Endothelial cell (in vitro differentiated cells): ENCODE data around the gene GAL3ST3. TPM values are rescaled to one million over a fixed set of nuclear protein-coding genes. Genes with fewer than 3 reads are reported as not detected.

ENCODE experiments used
- DNase-seq: peaks from one replicate; pipeline ENCODE4 v3.0.0; 2021; ENCODE audit warnings: low spot score
- H3K27ac Mint-ChIP-seq: one replicate; pipeline ENCODE4 v1.8.0; 2021; ENCODE audit warnings: mixed read lengths, inconsistent platforms; ENCODE audit not compliant: unreplicated experiment
- H3K27me3 Mint-ChIP-seq: one replicate; pipeline ENCODE4 v1.8.0; 2021; ENCODE audit warnings: mild to moderate bottlenecking, moderate library complexity, mixed read lengths, inconsistent platforms; ENCODE audit not compliant: unreplicated experiment
- H3K36me3 Mint-ChIP-seq: one replicate; pipeline ENCODE4 v1.8.0; 2021; ENCODE audit warnings: mild to moderate bottlenecking, low read depth, mixed read lengths, inconsistent platforms; ENCODE audit not compliant: unreplicated experiment
- H3K4me1 Mint-ChIP-seq: one replicate; pipeline ENCODE4 v1.8.0; 2021; ENCODE audit warnings: mild to moderate bottlenecking, mixed read lengths, inconsistent platforms; ENCODE audit not compliant: unreplicated experiment
- H3K4me3 Mint-ChIP-seq: one replicate; pipeline ENCODE4 v1.8.0; 2021; ENCODE audit warnings: mild to moderate bottlenecking, mixed read lengths, inconsistent platforms; ENCODE audit not compliant: unreplicated experiment
- H3K9me3 Mint-ChIP-seq: one replicate; pipeline ENCODE4 v1.8.0; 2021; ENCODE audit warnings: mixed read lengths, inconsistent platforms; ENCODE audit not compliant: unreplicated experiment
- total RNA-seq: library from RNA; stranded (reverse); fragmentation: NEBNext Ultra II Directional; extraction: Animal tissue kit (Norgen Biotek cat#: 25700); gene quantifications from one replicate; pipeline ENCODE4 v1.2.1, GENCODE V29; 2021; ENCODE audit not compliant: unreplicated experiment
- TF ChIP-seq, protein P1 (sequence below): fragments of 200-600 bp; sonication (generic); IDR thresholded peaks from one replicate; pipeline ENCODE4 v1.5.0; 2021; ENCODE audit warnings: antibody characterized with exemption; ENCODE audit not compliant: unreplicated experiment

Gene GAL3ST3
- total RNA-seq, 1 donor from 2014 or later: 0.87 TPM

DNA sequence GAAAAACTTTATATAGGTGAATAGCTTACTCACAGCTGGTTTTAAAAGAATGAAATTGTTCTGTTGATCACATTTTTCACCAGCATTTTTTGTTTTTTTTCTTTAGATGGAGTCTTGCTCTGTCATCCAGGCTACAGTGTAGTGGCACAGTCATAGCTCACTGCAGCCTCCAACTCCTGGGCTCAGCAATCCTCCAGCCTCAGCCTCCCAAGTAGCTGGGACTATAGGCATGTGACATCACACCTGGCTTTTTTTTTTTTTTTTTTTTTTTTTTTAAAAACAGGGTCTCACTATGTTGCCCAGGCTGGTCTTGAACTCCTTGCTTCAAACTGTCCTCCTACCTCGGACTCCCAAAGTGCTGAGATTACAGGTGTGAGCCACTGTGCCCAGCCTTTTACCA, 24.7 kb upstream of the GAL3ST3 start:
- H3K9me3 Mint-ChIP-seq: no peaks in the 10 kb centered on the region
- TF ChIP-seq, protein P1, sequence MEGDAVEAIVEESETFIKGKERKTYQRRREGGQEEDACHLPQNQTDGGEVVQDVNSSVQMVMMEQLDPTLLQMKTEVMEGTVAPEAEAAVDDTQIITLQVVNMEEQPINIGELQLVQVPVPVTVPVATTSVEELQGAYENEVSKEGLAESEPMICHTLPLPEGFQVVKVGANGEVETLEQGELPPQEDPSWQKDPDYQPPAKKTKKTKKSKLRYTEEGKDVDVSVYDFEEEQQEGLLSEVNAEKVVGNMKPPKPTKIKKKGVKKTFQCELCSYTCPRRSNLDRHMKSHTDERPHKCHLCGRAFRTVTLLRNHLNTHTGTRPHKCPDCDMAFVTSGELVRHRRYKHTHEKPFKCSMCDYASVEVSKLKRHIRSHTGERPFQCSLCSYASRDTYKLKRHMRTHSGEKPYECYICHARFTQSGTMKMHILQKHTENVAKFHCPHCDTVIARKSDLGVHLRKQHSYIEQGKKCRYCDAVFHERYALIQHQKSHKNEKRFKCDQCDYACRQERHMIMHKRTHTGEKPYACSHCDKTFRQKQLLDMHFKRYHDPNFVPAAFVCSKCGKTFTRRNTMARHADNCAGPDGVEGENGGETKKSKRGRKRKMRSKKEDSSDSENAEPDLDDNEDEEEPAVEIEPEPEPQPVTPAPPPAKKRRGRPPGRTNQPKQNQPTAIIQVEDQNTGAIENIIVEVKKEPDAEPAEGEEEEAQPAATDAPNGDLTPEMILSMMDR: no peak
- peaks cover 9% of the 10 kb centered on the region for H3K27me3 Mint-ChIP-seq
- no peak overlapping the region for H3K27ac Mint-ChIP-seq
- no peak overlapping the region for H3K4me3 Mint-ChIP-seq
- peaks cover 44% of the 10 kb centered on the region for H3K36me3 Mint-ChIP-seq
- H3K4me1 Mint-ChIP-seq: peaks cover 29% of the 10 kb centered on the region
- no peak for DNase-seq

DNA sequence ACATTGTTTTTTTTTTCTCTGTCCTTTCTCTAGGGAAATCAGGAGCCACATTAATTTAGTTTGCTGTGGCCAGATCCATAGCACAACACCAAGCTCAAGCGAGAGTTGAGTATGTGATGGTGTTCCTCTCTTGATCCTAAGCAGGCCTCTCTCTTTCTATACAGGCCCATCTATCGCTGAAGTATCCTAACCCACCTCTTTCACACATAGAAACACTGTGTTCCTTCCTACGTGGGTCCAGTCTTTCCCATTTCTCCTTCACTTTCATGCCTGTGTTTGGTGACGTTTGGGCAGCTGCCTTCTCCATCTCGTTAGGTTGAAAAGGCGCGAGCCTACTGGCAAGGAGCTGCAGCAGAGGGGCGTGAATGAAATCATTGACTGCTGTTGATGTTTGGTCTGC, 23.6 kb upstream of the GAL3ST3 start:
- DNase-seq: no peak
- H3K4me3 Mint-ChIP-seq: peak overlapping the region; percentile 94
- H3K9me3 Mint-ChIP-seq: no peaks in the 10 kb centered on the region
- peak overlapping the region; percentile 73 for H3K27ac Mint-ChIP-seq
- peaks cover 35% of the 10 kb centered on the region for H3K4me1 Mint-ChIP-seq
- peaks cover 11% of the 10 kb centered on the region for H3K27me3 Mint-ChIP-seq
- TF ChIP-seq, protein P1: no peak
- H3K36me3 Mint-ChIP-seq: peaks cover 37% of the 10 kb centered on the region

DNA sequence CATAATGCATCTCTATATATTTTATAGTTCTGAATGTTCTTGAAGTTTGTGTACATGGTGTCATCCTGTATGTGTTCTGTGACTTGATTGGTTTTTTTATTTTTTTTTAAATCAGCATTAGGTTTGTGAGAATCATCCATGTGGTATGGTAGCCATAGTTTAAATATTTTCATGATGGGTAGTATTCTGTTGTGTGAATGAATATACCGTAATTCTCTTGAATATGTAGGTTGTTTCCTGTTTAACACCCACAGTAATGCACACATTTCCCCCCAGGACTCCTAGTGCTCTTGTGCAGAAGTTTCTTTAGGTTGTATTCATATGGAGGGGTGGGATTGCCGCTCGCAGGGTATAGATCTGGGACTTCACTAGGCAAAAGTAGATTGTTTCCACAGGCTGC, 23.1 kb upstream of the GAL3ST3 start:
- TF ChIP-seq, protein P1: no peak
- no peak for DNase-seq
- Mint-ChIP-seq H3K27me3 (peaks cover 13% of the 10 kb centered on the region), H3K4me3 (peak overlapping the region; percentile 94), H3K4me1 (peaks cover 35% of the 10 kb centered on the region), H3K36me3 (peaks cover 41% of the 10 kb centered on the region), H3K9me3 (no peaks in the 10 kb centered on the region), H3K27ac (no peak overlapping the region)

DNA sequence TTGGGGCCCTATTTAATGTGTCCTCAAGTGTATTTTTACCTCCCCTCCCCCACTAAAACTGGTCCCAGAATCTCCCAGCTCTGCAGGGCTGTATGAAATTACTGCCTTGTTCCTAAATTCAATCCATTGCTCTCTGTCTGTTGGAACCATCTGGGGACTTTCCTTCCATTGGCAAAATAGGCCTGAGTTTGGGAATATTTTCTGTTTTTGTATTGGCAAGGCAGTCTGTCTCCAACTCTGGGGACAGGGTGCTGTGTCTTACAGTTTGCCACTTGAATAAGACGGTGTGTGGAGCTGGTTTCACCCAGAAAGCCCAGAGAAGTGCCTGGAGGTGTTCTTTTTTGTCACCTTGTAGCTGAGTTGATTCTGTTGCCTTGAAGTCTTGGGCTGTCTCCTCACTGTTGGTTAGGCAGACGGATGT, 22.4 kb upstream of the GAL3ST3 start:
- Mint-ChIP-seq H3K4me1 (peaks cover 35% of the 10 kb centered on the region), H3K9me3 (no peaks in the 10 kb centered on the region), H3K27ac (peak overlapping the region; percentile 61), H3K27me3 (peaks cover 13% of the 10 kb centered on the region), H3K4me3 (peak overlapping the region; percentile 94), H3K36me3 (peaks cover 48% of the 10 kb centered on the region)
- no peak for DNase-seq
- TF ChIP-seq, protein P1: no peak

DNA sequence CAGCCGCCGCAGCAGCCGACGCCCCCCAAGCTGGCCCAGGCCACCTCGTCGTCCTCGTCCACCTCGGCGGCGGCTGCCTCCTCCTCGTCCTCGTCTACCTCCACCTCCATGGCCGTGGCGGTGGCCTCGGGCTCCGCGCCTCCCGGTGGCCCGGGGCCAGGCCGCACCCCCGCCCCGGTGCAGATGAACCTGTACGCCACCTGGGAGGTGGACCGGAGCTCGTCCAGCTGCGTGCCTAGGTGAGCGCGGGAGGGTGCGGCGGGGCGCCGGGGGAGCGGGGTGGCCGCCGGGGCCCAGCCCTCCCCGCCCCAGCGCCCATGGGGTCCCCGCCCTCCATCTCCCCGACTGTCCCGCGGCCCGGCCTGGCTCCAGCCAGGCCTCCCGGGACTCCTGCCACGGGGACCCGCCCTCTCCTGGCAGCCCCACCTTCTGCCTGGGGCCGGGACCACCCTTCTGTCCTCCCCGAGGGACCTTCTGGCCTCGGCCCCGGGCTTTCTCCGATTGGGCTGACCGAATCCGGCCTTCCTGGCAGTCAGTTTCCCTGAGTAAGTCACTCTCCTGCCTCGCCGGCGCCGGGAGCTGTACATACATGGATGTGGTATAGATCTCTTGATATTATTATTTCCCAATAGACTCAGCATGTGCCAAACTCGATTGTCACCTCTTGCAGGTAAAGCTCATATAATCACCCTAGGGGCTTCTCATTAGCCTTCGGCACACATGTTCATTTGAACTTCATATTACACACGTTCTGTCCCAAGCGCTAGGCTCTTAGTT, 21.8 kb upstream of the GAL3ST3 start:
- DNase-seq: peak; percentile 47
- peaks cover 35% of the 10 kb centered on the region for H3K4me1 Mint-ChIP-seq
- H3K9me3 Mint-ChIP-seq: no peaks in the 10 kb centered on the region
- H3K27me3 Mint-ChIP-seq: peaks cover 13% of the 10 kb centered on the region
- H3K27ac Mint-ChIP-seq: peak overlapping the region; percentile 61
- peak overlapping the region; percentile 94 for H3K4me3 Mint-ChIP-seq
- H3K36me3 Mint-ChIP-seq: peaks cover 52% of the 10 kb centered on the region
- TF ChIP-seq, protein P1: no peak
